ENCODE data around the gene C17orf107.

The C17orf107 gene

DNA sequence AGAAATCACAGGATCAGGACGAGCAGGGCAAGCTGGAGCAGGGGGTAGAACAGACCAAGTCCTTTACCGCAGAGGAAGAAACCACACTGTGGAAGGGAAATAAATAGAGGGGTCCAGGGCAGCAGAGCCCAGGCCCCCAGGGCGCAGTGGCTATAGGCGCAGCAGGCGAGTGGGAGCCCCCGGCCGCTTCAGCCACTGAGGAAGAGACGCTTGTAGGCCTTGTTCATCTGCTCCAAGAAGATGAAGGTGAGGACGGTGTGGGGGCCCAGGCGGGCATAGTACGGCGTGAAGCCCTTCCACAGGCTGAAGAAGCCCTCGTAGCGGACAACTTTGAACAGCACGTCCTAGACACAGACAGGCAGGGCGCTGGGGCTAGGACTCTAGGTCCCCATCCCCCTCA is 38.2 kb downstream of the C17orf107 start:
- no peak for DNase-seq (ENCODE audit: low read depth)

DNA sequence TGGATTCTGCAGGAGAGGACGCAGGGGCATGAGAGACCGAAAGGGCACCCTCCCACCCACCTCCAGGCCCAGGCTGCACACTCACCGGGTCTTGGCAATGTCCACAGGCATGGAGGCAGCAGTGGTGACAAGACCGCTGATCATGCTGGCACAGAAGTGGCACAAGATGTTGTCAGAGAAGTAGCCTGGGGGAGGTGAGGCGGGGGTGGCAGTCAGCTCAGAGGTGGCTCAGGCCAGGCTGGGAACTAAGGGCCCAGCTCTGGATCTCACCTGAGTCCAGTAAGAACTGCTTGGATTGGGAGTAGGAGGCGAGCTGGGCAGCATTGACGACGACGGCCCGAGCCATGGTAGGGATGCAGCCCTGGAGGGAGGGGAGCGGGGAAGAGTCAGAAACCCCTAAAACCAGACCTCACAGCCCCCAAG is 38.7 kb downstream of the C17orf107 start:
- DNase-seq (ENCODE audit: low read depth): no peak

DNA sequence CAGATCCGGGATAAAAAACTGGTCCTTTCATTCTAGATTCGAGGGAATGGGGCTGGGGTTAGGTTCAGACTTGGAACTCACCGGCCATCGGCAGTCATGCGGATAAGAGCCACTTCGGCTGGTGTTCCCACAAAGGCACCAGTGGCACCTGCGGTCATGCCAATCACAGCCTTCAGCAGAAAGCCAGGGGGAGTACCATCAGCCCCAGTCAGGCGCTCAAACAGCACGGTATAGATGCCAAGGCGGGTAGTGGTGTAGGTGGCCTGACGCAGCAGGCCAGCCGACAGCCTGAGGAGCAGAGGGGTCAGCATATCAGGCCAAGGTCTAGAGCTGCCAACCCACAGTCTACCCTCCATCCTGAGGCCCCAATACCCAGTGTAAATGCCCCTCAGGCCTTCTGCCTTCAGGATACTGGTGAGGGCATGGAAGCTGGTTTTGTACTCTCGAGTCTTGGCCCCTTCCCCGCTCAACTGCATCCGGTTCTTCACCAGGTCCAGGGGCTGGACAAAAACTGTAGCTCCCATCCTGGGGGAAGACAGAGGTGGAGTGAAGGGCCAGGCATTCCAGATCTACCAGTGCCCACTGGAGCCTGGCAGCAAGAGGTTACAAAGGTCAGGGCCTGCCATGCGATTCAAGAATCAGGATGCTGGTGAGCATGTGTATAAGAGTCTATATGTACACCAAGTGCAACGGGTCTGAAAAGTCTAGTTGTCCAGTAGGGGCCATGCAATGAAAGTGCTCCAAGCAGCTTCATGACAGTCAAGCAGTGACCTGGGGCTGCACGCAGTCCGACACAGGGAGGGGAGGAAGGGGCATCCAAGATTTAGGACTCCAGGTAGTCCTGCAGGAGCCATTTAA is 39.6 kb downstream of the C17orf107 start:
- DNase-seq (ENCODE audit: low read depth): no peak

DNA sequence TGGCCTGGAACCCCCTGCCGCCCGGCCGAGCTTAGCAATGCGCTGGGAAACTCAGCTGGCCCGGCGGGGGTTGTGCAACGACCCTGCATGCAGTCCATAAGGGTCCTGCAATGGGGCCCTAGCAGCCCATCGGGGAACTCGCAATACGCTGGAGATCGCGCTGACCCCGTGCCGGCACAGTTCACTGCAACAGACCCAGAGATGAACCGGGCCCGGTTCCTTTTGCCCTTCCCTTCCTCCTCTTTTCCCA is 40.1 kb downstream of the C17orf107 start:
- DNase-seq (ENCODE audit: low read depth): no peak

DNA sequence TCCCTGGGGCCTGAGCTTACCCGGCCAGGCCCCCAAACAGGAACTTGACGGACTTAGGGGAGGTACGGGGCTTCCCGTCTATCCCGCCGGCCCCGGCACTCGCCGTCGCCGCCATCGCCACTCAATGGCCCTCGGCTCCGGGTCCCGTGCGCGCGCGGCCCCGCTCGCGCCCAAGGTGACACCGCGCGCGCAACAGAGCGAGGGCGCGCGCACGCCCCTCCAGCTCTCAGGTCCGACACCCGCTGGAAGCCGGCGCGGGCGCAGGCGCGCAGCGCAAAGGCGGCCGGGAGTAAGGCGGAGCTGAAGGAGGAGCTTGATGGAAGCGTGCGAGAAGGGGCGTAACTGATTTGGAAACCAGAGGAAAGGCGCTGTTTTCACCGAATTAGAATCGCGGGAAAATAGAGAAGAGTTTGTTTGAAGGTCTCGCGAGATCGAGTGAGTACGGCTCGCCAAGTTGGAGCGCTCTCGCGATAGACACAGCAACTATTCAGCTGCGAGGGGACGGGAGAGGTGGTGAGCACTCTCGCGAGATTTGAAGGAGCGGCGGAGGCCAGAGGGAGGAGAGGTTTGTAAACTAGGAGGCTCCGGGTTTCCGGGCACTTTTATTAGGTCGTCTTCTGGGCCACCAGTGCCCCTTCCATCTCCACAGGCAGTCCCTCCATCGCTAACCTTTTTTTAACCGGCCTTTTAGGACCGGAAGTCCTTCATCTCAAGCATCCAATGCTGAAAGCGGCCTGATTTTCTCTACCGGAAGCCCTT is 40.6 kb downstream of the C17orf107 start, which contains the start of the genes RNF167 and SLC25A11:
Gene RNF167 (plus strand): TSS at position 473 of the 759 bp plus-strand sequence. CDS start 642 bp downstream, outside the sequence.
Gene SLC25A11 (minus strand): TSS at position 251 of the 759 bp plus-strand sequence. CDS start 136 bp downstream, at position 115.
- DNase-seq (ENCODE audit: low read depth): peak; percentile 87

DNA sequence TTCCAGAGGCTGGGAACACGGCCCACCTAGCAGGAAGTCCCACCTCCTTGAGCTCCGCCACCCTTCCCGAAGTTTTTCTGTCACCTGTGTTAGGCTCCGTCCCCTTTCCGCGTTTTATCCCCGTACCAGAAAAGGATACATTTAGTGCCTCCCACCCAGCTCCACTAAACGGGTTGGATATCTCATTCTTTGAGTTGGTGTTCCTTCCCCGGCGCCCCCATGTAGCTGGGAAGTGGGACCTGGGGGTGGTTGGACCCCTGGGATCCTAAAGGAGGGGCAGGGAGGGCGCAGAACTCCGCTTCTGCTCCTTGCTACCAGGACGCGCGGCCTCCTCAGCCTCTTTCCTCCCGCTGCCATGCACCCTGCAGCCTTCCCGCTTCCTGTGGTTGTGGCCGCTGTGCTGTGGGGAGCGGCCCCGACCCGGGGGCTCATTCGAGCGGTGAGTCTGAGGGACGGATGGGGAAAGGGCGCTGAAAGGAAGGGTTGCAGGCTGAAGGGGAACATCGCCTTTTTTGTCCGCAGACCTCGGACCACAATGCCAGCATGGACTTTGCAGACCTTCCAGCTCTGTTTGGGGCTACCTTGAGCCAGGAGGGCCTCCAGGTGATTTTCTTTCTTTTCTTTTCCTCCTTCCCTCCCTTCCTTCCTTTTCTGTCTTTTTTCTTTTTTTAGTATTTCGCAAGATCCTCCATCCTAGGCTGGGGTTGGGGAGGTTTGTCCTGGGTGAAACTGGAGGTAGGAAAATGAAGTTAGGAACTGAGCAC is 41.4 kb downstream of the C17orf107 start:
- no peak for DNase-seq (ENCODE audit: low read depth)

DNA sequence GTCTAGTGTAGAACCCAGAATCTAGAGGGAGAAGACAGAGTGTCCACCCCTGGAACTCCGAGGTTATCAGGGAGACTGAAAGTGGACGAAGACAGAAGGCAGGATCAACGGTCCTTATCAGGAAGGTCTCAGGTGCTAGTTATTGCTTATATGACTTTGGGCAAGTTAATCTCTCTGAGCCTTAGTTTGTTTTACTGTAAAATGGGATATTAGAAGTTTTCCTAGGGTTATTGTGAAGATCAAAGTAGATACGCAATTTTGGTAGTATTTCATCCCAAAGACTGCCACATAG is 41.9 kb downstream of the C17orf107 start:
- no peak for DNase-seq (ENCODE audit: low read depth)

DNA sequence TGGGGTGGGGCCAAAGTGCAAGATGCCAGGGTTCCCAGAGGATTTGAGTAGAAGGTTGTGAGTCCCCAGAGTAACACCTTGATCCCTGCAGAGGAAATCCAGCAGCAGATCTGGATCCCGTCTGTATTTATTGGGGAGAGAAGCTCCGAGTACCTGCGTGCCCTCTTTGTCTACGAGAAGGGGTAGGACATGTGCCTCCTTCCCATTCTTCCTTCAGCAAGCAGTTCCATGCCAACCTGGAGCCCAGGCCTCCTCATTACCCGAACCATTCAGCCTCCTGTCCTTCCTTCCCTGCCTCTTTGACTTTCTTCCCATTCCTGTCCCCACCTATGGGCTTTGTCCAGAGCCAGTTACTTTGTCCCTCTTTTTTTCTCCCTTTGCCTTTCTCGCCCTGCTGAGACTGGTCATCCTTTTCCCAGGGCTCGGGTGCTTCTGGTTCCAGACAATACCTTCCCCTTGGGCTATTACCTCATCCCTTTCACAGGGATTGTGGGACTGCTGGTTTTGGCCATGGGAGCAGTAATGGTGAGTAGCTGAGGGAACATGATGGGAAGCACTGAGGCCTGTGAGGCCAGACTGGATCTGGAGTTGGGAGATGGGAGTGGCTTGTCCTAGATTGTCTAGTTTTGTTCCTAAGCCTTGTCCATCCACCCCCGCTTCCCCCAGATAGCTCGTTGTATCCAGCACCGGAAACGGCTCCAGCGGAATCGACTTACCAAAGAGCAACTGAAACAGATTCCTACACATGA is 43.6 kb downstream of the C17orf107 start:
- DNase-seq (ENCODE audit: low read depth): no peak

DNA sequence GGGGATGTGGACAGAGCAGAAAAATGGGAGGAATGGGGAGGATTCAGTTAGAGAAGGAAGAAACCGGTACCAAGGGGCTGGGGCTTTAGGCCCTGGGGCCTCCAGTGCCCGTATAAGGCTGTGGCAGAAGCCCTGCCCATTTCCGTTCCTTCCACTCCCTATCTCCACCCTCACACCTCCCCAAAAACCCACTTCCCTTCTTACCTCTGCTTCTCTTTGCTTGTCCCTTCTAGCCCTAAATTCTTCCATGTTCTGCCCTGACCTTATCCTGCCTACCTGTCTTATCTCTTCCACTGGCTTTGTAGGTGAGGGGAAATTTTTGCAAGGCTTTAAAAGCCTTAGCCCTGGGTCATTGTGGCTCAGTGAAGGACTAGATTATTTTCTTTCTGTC is 44.8 kb downstream of the C17orf107 start:
- DNase-seq (ENCODE audit: low read depth): no peak

DNA sequence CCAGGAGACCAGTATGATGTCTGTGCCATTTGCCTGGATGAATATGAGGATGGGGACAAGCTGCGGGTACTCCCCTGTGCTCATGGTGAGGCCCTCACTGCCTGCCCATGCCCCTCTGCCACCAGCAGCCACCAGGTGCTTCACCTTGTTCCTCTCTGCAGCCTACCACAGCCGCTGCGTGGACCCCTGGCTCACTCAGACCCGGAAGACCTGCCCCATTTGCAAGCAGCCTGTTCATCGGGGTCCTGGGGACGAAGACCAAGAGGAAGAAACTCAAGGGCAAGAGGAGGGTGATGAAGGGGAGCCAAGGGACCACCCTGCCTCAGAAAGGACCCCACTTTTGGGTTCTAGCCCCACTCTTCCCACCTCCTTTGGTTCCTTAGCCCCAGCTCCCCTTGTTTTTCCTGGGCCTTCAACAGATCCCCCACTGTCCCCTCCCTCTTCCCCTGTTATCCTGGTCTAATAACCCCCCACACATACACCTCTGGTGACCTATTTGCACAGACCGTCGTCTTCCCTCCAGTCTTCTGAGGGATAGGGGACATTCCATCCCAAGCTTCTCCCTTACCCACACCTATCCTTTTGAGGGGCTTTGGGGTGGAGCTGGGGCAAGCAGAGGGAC is 45.3 kb downstream of the C17orf107 start:
- DNase-seq (ENCODE audit: low read depth): no peak

DNA sequence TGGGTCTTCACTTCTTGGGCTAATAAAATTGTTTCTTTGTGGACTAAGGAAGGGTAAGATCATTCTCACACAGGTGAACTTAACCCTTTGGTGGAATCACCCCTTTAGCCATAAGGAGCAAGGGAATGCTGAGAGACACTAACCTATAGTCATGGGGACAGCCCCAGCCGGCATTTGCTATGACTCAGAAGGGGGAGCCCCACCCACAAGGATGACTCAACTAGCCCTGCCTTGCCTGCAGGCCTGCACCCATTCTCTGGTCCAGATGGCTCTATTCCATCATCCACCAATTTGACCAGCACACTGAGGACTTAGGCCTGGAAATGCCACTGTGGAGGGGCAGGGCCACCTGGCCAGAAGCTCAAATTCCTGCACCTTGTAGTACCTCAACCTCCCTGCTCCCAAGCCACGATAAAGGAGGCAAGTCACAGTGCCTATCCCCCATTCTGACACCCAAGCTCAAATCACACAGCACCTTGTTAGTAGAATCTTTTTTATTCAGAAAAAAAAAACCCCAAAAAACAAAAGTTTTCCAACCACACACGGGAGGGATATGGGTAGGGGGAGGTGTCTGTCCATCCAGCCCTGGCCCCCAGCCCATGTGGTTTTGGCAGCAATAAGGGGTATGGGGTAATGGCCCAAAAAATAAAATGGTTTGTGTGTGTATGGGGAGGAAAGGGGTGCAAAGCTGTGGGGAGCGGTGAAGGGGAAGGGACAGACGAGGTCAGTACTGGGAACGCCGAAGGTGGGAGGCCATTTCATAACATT is 46.0 kb downstream of the C17orf107 start:
- peak; percentile 68 for DNase-seq (ENCODE audit: low read depth)

DNA sequence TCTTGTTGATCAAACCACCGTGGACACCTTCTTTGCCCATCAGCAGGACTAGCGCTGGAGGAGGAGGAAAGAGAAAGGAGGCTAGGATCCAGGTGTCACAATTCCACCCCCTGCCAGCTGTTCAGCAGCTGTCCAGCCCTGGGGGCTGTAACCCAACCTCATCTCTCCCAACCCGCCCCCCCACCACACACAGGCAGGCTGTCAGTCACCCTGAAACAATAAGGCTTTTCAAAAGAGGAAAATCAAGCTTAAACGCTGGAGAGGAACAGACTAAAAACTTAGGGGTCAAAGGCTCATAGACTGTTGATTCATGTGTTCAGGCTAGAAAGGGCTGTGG is 46.6 kb downstream of the C17orf107 start:
- DNase-seq (ENCODE audit: low read depth): no peak

DNA sequence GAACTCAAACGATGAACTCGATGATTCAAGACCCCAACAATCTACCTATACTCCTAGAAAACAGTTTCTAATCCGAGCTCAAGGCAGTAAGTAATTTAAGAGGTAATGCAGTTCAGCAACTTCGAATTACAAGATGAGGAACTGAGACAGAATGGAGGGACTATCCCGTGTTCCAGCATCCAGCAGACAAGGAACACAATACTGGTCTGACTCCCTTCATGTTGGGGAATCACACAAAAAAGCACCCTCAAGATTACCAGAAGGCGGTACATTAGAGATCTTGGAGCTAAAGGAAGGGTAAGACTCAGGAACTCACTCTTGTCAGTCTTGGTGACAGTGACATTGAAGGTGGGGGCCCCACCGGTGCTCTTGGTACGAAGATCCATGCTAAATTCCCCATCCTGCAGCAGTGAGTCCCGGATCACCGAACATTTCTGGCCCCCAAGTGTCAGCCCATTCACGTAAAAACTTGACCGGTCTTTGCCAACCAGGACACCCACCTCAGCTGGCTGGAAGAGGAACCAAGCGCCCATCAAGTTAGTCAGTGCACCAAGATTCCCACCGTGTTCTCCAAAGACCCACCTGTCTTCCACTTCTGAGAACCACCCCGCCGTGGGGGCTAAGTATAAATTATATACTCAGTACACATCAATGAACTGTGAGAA is 47.1 kb downstream of the C17orf107 start:
- no peak for DNase-seq (ENCODE audit: low read depth)

DNA sequence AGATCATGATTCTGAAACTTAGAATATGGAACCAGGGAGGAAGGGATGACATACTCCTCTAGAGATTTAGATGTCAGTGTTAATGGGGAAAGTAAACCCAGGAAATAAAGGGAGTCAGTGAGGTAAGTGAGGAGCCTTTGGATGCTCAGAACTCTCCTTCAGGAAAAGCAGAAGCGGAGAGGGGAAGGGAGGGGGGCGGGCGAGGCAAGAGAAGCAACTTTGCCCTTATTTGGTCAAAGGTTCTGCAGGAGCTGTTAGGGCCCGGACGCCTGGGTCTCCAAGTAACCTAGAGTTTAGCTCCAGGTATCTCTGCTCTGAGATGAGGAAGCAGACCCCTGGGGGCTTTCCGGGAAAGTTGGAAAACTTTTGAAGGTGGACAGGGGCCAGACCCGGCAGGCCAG is 47.7 kb downstream of the C17orf107 start:
- DNase-seq (ENCODE audit: low read depth): no peak

DNA sequence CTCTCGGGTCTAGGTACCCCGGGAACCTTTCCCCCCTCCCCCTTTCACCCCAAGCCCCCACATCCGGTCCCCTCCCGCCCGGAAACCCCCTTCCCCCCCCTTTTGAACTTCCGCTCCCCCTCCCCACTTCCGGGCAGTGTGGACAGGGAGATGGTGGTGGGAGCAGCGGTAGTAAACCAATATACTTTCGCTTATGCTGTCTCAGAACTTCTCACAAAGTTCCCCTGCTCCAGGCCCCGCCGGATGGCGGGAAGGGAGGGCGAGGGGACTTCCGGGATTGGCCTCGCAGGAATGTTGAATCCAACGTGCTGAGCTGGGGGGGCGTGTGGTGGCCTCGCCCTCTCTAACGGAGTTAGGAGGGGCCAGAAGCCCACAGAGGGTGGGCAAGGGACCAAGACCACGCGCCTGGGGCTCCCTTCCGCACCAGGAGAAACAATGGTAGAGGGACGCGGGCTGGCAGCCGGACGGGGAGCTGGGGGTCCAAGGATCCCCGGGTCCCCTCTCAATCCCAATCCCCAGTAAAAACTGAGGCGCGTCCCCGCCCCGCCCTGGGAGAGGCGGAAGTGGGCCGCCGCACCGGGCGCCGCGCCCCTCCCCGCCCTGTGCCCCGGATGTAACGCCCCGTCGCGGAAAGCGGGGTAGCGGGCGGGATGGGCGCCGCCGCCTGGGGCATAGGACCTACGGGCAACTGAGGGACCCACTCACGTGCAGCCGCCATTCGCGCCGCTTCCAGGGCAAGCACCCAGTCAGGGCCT is 48.3 kb downstream of the C17orf107 start:
- peak; percentile 60 for DNase-seq (ENCODE audit: low read depth)

DNA sequence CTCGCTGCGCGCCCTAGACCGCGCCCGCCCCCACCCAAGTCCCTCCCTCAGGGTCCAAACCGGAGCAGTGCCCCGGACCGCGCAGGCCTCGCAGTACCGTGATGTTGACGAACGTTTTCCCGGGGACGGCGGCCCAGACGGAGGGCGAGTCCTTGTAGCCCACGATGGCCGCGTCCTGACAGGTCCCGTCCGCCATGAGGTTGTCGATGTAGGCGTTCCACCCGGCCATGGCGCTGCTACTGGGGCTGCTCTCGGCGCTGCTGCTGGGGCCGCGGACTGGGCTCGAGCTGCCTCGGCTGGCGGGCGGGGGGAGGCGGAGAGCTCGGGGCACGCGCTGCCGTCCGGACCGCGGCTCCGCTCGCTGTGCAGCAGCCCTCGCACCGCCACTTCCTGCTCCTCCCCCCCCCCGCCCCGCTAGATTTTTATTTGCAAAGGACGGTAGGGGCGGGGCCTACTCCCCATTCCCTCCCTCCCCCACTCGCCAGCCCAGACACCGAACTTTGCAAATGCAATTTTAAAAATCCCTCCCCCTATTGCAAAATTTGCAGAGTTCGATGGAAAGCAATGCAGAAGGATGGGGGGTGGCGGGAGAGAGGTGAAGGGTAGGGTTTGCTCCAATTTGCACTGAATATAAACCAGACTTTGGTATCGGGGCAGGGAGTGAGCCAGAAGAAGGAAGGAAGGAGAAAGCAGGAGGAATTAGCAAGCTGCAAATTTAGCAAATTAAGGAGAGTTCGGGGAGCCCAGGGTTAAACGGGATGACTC is 49.0 kb downstream of the C17orf107 start, which contains the start of gene PFN1:
Gene PFN1 (minus strand): TSS at position 365 of the 765 bp plus-strand sequence. CDS start 136 bp downstream, at position 229.
- peak; percentile 87 for DNase-seq (ENCODE audit: low read depth)

DNA sequence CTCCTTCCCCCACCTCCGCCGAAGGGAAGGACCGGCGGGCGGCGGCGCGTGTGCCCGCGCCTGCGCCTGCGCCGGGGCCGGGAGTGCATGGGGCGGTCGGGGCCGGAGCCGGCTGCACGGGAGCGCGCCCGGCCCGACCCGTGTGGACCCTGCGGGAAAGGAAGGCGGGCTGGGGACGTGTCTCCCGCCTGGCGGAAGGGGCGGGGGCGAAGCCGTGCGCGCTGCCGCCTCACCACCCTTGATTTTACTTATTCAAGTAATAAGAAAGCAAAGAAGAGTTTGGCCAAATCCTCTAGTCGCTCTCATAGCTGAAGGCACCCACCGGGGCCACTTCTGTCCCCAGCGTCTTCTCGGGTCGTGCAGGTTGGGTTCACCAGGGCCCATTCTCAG is 49.6 kb downstream of the C17orf107 start:
- DNase-seq (ENCODE audit: low read depth): peak; percentile 47

DNA sequence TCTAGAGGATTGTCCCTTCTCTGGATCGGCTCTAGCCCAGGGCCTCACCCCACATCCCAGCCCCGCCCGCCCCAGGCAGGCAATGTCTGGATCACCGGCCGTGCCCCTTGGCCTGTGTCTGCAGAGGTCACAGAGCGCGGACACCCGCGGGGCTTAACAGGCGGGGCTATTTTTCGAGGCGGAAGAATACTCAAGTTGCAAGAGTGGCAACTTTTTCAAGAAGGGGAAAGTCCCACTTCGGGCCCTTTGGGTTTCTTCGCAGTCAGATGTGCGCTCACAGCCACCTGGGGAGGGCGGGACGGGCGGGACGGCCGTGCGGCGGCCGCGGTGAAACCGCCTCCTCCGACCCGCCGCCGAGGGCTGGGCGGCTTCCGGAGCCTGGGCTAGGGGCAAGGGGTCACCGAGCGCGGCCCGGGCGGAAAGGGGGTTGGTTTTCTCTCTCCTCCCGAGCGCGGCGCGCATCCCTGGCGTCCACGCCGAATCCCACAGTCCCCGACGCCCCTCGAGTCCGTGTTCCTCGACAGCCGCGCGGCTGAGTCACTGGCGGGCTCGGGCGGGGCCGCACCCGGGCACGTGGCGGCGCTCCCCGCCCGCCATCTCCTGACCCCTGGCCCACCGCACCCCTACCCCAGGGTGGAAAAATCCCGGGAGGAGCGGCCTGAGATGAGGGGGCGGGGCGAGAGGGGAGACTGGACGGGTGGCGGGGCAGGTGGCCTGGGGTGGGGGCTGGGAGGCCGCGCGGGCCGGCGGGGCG is 50.2 kb downstream of the C17orf107 start:
- DNase-seq (ENCODE audit: low read depth): peak; percentile 61
